GM19455 (cell line): ENCODE data around the gene SCAI.
"Not testable (repeated sequence)": the region's sequence is repeated elsewhere in the genome, so short reads cannot be mapped to it uniquely, and the experiment has no call there.

Experiments used
- ATAC-seq: cut with Tn5 transposase; IDR thresholded peaks from one replicate; pipeline ENCODE4 v1.9.1; 2021; ENCODE audit not compliant: unreplicated experiment

SCAI gene

GRCh38 chr9:124949387-124949786 lies 193.9 kb downstream of the SCAI start:
- ATAC-seq = no peak

GRCh38 chr9:124947727-124948391 lies 195.5 kb downstream of the SCAI start:
- no peak for ATAC-seq

- ATAC-seq = no peak
Observed at GRCh38 chr9:124946167-124946566, 197.2 kb downstream of the SCAI start.

GRCh38 chr9:124941679-124942561 lies 201.4 kb downstream of the SCAI start:
- ATAC-seq = peak; percentile 22

- peak; percentile 85 for ATAC-seq
Observed at GRCh38 chr9:124940894-124941678, 202.2 kb downstream of the SCAI start, which contains the start of gene GOLGA1. Gene GOLGA1, minus strand, starts transcription at chr9:124941083. Its CDS starts 2,372 bp downstream, at chr9:124938711.

- ATAC-seq = peak; percentile 42
Observed at GRCh38 chr9:124940521-124940893, 202.8 kb downstream of the SCAI start.

GRCh38 chr9:124939944-124940343 lies 203.4 kb downstream of the SCAI start:
- no peak for ATAC-seq

- ATAC-seq = no peak
Observed at GRCh38 chr9:124934290-124934689, 209.0 kb downstream of the SCAI start.

GRCh38 chr9:124932333-124932732 lies 211.0 kb downstream of the SCAI start:
- no peak for ATAC-seq

- ATAC-seq = no peak
Observed at GRCh38 chr9:124929464-124929863, 213.9 kb downstream of the SCAI start.

- no peak for ATAC-seq
Observed at GRCh38 chr9:124928116-124928515, 215.2 kb downstream of the SCAI start.

- not testable (repeated sequence) for ATAC-seq
Observed at GRCh38 chr9:124920394-124920793, 222.9 kb downstream of the SCAI start.

GRCh38 chr9:124914753-124915405 lies 228.4 kb downstream of the SCAI start:
- no peak for ATAC-seq

- no peak for ATAC-seq
Observed at GRCh38 chr9:124913378-124913777, 229.9 kb downstream of the SCAI start.

GRCh38 chr9:124911766-124912165 lies 231.6 kb downstream of the SCAI start:
- ATAC-seq = no peak

GRCh38 chr9:124908098-124908497 lies 235.2 kb downstream of the SCAI start:
- no peak for ATAC-seq

GRCh38 chr9:124906966-124907365 lies 236.4 kb downstream of the SCAI start:
- no peak for ATAC-seq

GRCh38 chr9:124899845-124900244 lies 243.5 kb downstream of the SCAI start:
- ATAC-seq = no peak

- ATAC-seq = no peak
Observed at GRCh38 chr9:124897570-124898460, 245.5 kb downstream of the SCAI start.

- ATAC-seq = no peak
Observed at GRCh38 chr9:124894741-124895170, 248.6 kb downstream of the SCAI start.
